SU-DHL-6 (cell line): ENCODE results near the gene DAZL.
"Not testable (repeated sequence)": the region's sequence is repeated elsewhere in the genome, so short reads cannot be mapped to it uniquely, and the experiment has no call there.

Experiments used
- H2AFZ ChIP-seq: fragments of 200-600 bp; sonication (generic); 2 replicates; pipeline ENCODE4 v1.6.1; 2014; ENCODE audit warnings: low read depth, mild to moderate bottlenecking, moderate library complexity, mixed read lengths, antibody characterized with exemption, low read length; ENCODE audit not compliant: severe bottlenecking
- H3F3A ChIP-seq: fragments of 200-600 bp; shearing (Covaris generic); 2 replicates; pipeline ENCODE4 v1.6.0; 2016; ENCODE audit warnings: antibody characterized with exemption, mild to moderate bottlenecking; ENCODE audit not compliant: insufficient read depth
- H3K27ac ChIP-seq: fragments of 200-600 bp; sonication (generic); 2 replicates; pipeline ENCODE4 v1.5.1; 2016; ENCODE audit warnings: low read depth, mild to moderate bottlenecking, low read length, moderate library complexity, mixed read lengths
- H3K27me3 ChIP-seq: fragments of 200-600 bp; sonication (generic), shearing (Covaris generic); 2 replicates; pipeline ENCODE4 v1.6.0; 2014; ENCODE audit warnings: mild to moderate bottlenecking, low read length
- H3K36me3 ChIP-seq: fragments of 200-600 bp; sonication (generic); 2 replicates; pipeline ENCODE4 v1.6.1; 2014; ENCODE audit warnings: mild to moderate bottlenecking, low read length, mixed read lengths
- H3K4me2 ChIP-seq: fragments of 300-600, 200-600 bp; shearing (Covaris generic), sonication (generic); 2 replicates; pipeline ENCODE4 v1.6.0; 2014; ENCODE audit warnings: low read length, low read depth, mild to moderate bottlenecking; ENCODE audit not compliant: poor library complexity, severe bottlenecking
- H3K4me3 ChIP-seq: fragments of 200-600 bp; sonication (generic); 2 replicates; pipeline ENCODE4 v1.5.1; 2014; ENCODE audit warnings: antibody characterized with exemption, low read length, mild to moderate bottlenecking, mixed read lengths; ENCODE audit not compliant: insufficient read depth, poor library complexity, severe bottlenecking
- H3K79me2 ChIP-seq: fragments of 200-600 bp; sonication (generic); 2 replicates; pipeline ENCODE4 v1.6.1; 2014; ENCODE audit warnings: mild to moderate bottlenecking, low read length, moderate library complexity; ENCODE audit not compliant: insufficient read depth
- H3K9ac ChIP-seq: fragments of 200-600 bp; sonication (generic); 2 replicates; pipeline ENCODE4 v1.7.0; 2014; ENCODE audit warnings: mild to moderate bottlenecking, low read length
- H3K9me2 ChIP-seq: fragments of 200-600 bp; sonication (generic); replicated peaks from 2 replicates; pipeline ENCODE4 v1.6.1; 2014; ENCODE audit warnings: low read length; ENCODE audit not compliant: insufficient read depth
- H3K9me3 ChIP-seq: fragments of 200-600 bp; sonication (generic); 2 replicates; pipeline ENCODE4 v1.6.1; 2014; ENCODE audit warnings: low read length, mixed read lengths; ENCODE audit not compliant: insufficient read depth
- H4K20me1 ChIP-seq: fragments of 200-600 bp; sonication (generic); 2 replicates; pipeline ENCODE4 v1.6.1; 2014; ENCODE audit warnings: low read depth, mild to moderate bottlenecking, antibody characterized with exemption, low read length, moderate library complexity, mixed read lengths
- CTCF ChIP-seq: fragments of 200-600 bp; sonication (generic); IDR thresholded peaks from one replicate; pipeline ENCODE4 v1.5.1; 2017; ENCODE audit warnings: antibody characterized with exemption, mild to moderate bottlenecking, low read length, moderate library complexity; ENCODE audit not compliant: insufficient read depth, poor library complexity, severe bottlenecking
- EZH2phosphoT487 ChIP-seq: fragments of 200-600 bp; sonication (generic), shearing (Covaris generic); conservative IDR thresholded peaks from 2 replicates; pipeline ENCODE4 v1.6.1; 2018; ENCODE audit warnings: mild to moderate bottlenecking, antibody characterized with exemption, low read length, moderate library complexity, mixed read lengths

Gene DAZL

GRCh38 chr3:16618721-16619120, 13.5 kb upstream of the DAZL start:
- Histone ChIP-seq H2AFZ (no peak overlapping the region), H3K36me3 (no peaks in the 10 kb centered on the region), H3K79me2 (no peaks in the 10 kb centered on the region), H4K20me1 (no peaks in the 10 kb centered on the region), H3F3A (no peaks in the 10 kb centered on the region), H3K4me2 (no peak overlapping the region), H3K9me2 (no peaks in the 10 kb centered on the region), H3K27me3 (no peaks in the 10 kb centered on the region), H3K9me3 (no peaks in the 10 kb centered on the region; the same call in 1 of the 2 replicates), H3K9ac (no peak overlapping the region), H3K4me3 (no peak overlapping the region), H3K27ac (no peak overlapping the region)
- no peak for TF ChIP-seq CTCF
- TF ChIP-seq EZH2phosphoT487, result no peak

GRCh38 chr3:16617155-16617554, 11.9 kb upstream of the DAZL start:
- H4K20me1 ChIP-seq, H3F3A ChIP-seq, H3K79me2 ChIP-seq, H2AFZ ChIP-seq, H3K4me3 ChIP-seq, H3K27ac ChIP-seq, H3K4me2 ChIP-seq, H3K9ac ChIP-seq, H3K36me3 ChIP-seq, H3K27me3 ChIP-seq, H3K9me3 ChIP-seq, H3K9me2 ChIP-seq: not testable (repeated sequence)

- TF ChIP-seq EZH2phosphoT487 (no peak), CTCF (no peak)
- no peak overlapping the region for H3K9ac ChIP-seq
- H3K27me3 ChIP-seq, result no peaks in the 10 kb centered on the region
- H2AFZ ChIP-seq, result no peak overlapping the region
- H3K27ac ChIP-seq, result no peak overlapping the region
- no peaks in the 10 kb centered on the region for H3F3A ChIP-seq
- H3K36me3 ChIP-seq, result no peaks in the 10 kb centered on the region
- no peak overlapping the region for H3K4me3 ChIP-seq
- no peaks in the 10 kb centered on the region for H3K79me2 ChIP-seq
- no peaks in the 10 kb centered on the region for H3K9me2 ChIP-seq
- H3K4me2 ChIP-seq, result no peak overlapping the region
- no peaks in the 10 kb centered on the region; the same call in 1 of the 2 replicates for H3K9me3 ChIP-seq
- H4K20me1 ChIP-seq, result no peaks in the 10 kb centered on the region
Observed at GRCh38 chr3:16616083-16616482, 10.9 kb upstream of the DAZL start.

GRCh38 chr3:16614033-16615031, 9.1 kb upstream of the DAZL start:
- H3K36me3 ChIP-seq, result no peaks in the 10 kb centered on the region
- no peak overlapping the region for H3K27ac ChIP-seq
- no peak overlapping the region for H3K4me3 ChIP-seq
- H3F3A ChIP-seq, result no peaks in the 10 kb centered on the region
- H3K4me2 ChIP-seq, result no peak overlapping the region
- H3K9me3 ChIP-seq, result no peaks in the 10 kb centered on the region; the same call in 1 of the 2 replicates
- H3K9me2 ChIP-seq, result no peaks in the 10 kb centered on the region
- H4K20me1 ChIP-seq, result no peaks in the 10 kb centered on the region
- TF ChIP-seq CTCF, result no peak
- TF ChIP-seq EZH2phosphoT487, result no peak
- H3K27me3 ChIP-seq, result no peaks in the 10 kb centered on the region
- H3K79me2 ChIP-seq, result no peaks in the 10 kb centered on the region
- no peak overlapping the region for H3K9ac ChIP-seq
- no peak overlapping the region for H2AFZ ChIP-seq
